Measurements from ENCODE around the gene UTP18. TPM values are rescaled to one million over a fixed set of nuclear protein-coding genes. Genes with fewer than 3 reads are reported as not detected.
"Not testable (repeated sequence)": the region's sequence is repeated elsewhere in the genome, so short reads cannot be mapped to it uniquely, and the experiment has no call there.

UTP18 gene
- total RNA-seq = 29.4 TPM

- intact Hi-C loops (cut with DNase I) = no loop called here
- ATAC-seq (peak; percentile 99), DNase-seq (ENCODE audit: low spot score) (peak; percentile 98)
Measured at GRCh38 chr17:51260237-51261023, at the start of gene UTP18. Gene UTP18, plus strand, starts transcription at chr17:51260546. Its CDS starts 39 bp downstream, at chr17:51260585.

- intact Hi-C loops (cut with DNase I) = no loop called here
- no peak for DNase-seq (ENCODE audit: low spot score)
- ATAC-seq = no peak
Measured at GRCh38 chr17:51214920-51215319, 45.4 kb upstream of the UTP18 start.

GRCh38 chr17:51217946-51218345, 42.4 kb upstream of the UTP18 start:
- DNase-seq (ENCODE audit: low spot score) (no peak), ATAC-seq (no peak)
- intact Hi-C loops (cut with DNase I) = no loop called here

GRCh38 chr17:51221322-51221721, 39.0 kb upstream of the UTP18 start:
- DNase-seq (ENCODE audit: low spot score) = no peak
- intact Hi-C loops (cut with DNase I) = no loop called here
- no peak for ATAC-seq

- no peak for DNase-seq (ENCODE audit: low spot score)
- intact Hi-C loops (cut with DNase I) = no loop called here
- ATAC-seq = no peak
Measured at GRCh38 chr17:51224402-51225262, 35.7 kb upstream of the UTP18 start.

- DNase-seq (ENCODE audit: low spot score); intact Hi-C loops (cut with DNase I); ATAC-seq: not testable (repeated sequence)
Measured at GRCh38 chr17:51225523-51225922, 34.8 kb upstream of the UTP18 start.

- DNase-seq (ENCODE audit: low spot score) (no peak), ATAC-seq (peak; percentile 93)
- intact Hi-C loops (cut with DNase I) = no loop called here
Measured at GRCh38 chr17:51228161-51228560, 32.2 kb upstream of the UTP18 start.

- ATAC-seq = no peak
- intact Hi-C loops (cut with DNase I) = no loop called here
- DNase-seq (ENCODE audit: low spot score) = no peak
Measured at GRCh38 chr17:51229889-51230288, 30.5 kb upstream of the UTP18 start.

- DNase-seq (ENCODE audit: low spot score) (no peak), ATAC-seq (no peak)
- intact Hi-C loops (cut with DNase I) = no loop called here
Measured at GRCh38 chr17:51230306-51230705, 30.0 kb upstream of the UTP18 start.

GRCh38 chr17:51231999-51232398, 28.3 kb upstream of the UTP18 start:
- intact Hi-C loops (cut with DNase I) = no loop called here
- no peak for DNase-seq (ENCODE audit: low spot score)
- ATAC-seq = no peak

- intact Hi-C loops (cut with DNase I) = no loop called here
- DNase-seq (ENCODE audit: low spot score) = no peak
- ATAC-seq = no peak
Measured at GRCh38 chr17:51234162-51234561, 26.2 kb upstream of the UTP18 start.

GRCh38 chr17:51238255-51238887, 22.0 kb upstream of the UTP18 start:
- DNase-seq (ENCODE audit: low spot score) (no peak), ATAC-seq (no peak)
- intact Hi-C loops (cut with DNase I) = no loop called here

- intact Hi-C loops (cut with DNase I) = no loop called here
- ATAC-seq (no peak), DNase-seq (ENCODE audit: low spot score) (no peak)
Measured at GRCh38 chr17:51240275-51240674, 20.1 kb upstream of the UTP18 start.

- intact Hi-C loops (cut with DNase I) = no loop called here
- no peak for DNase-seq (ENCODE audit: low spot score)
Measured at GRCh38 chr17:51244041-51244440, 16.3 kb upstream of the UTP18 start.

GRCh38 chr17:51245535-51245934, 14.8 kb upstream of the UTP18 start:
- DNase-seq (ENCODE audit: low spot score) (no peak), ATAC-seq (no peak)
- intact Hi-C loops (cut with DNase I) = no loop called here

More at GRCh38 chr17:51244041-51244440, 16.3 kb upstream of the UTP18 start:
- no peak for ATAC-seq

- DNase-seq (ENCODE audit: low spot score) (no peak), ATAC-seq (no peak)
- intact Hi-C loops (cut with DNase I) = no loop called here
Measured at GRCh38 chr17:51250314-51250840, 10.0 kb upstream of the UTP18 start.

- DNase-seq (ENCODE audit: low spot score) (no peak), ATAC-seq (no peak)
- intact Hi-C loops (cut with DNase I) = no loop called here
Measured at GRCh38 chr17:51251010-51251409, 9.3 kb upstream of the UTP18 start.

- no peak for ATAC-seq
- DNase-seq (ENCODE audit: low spot score) = no peak
- intact Hi-C loops (cut with DNase I) = no loop called here
Measured at GRCh38 chr17:51255673-51256072, 4.7 kb upstream of the UTP18 start.

- no peak for ATAC-seq
- intact Hi-C loops (cut with DNase I) = no loop called here
- DNase-seq (ENCODE audit: low spot score) = no peak
Measured at GRCh38 chr17:51256101-51256500, 4.2 kb upstream of the UTP18 start.
